GM10266 (cell line): ENCODE measurements around the gene CYP3A4.
"Not testable (repeated sequence)": the region's sequence is repeated elsewhere in the genome, so short reads cannot be mapped to it uniquely, and the experiment has no call there.

Source experiments
- DNase-seq: peaks from one replicate; pipeline ENCODE4 v3.0.0; 2012; ENCODE audit errors: extremely low spot score
- TF ChIP-seq, protein P1 (sequence below): IDR thresholded peaks from 2 replicates; pipeline ENCODE4 v1.5.1; 2012; ENCODE audit warnings: mild to moderate bottlenecking, low read depth; ENCODE audit not compliant: control insufficient read depth, insufficient read depth; ENCODE audit errors: missing control alignments

The CYP3A4 gene

GRCh38 chr7:99737726-99738125 is 46.3 kb downstream of the CYP3A4 start:
- DNase-seq = no peak
- TF ChIP-seq, protein P1, sequence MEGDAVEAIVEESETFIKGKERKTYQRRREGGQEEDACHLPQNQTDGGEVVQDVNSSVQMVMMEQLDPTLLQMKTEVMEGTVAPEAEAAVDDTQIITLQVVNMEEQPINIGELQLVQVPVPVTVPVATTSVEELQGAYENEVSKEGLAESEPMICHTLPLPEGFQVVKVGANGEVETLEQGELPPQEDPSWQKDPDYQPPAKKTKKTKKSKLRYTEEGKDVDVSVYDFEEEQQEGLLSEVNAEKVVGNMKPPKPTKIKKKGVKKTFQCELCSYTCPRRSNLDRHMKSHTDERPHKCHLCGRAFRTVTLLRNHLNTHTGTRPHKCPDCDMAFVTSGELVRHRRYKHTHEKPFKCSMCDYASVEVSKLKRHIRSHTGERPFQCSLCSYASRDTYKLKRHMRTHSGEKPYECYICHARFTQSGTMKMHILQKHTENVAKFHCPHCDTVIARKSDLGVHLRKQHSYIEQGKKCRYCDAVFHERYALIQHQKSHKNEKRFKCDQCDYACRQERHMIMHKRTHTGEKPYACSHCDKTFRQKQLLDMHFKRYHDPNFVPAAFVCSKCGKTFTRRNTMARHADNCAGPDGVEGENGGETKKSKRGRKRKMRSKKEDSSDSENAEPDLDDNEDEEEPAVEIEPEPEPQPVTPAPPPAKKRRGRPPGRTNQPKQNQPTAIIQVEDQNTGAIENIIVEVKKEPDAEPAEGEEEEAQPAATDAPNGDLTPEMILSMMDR = no peak

- DNase-seq = not testable (repeated sequence)
These were observed 47.3 kb downstream of the CYP3A4 start for GRCh38 chr7:99736667-99737066.

DNA sequence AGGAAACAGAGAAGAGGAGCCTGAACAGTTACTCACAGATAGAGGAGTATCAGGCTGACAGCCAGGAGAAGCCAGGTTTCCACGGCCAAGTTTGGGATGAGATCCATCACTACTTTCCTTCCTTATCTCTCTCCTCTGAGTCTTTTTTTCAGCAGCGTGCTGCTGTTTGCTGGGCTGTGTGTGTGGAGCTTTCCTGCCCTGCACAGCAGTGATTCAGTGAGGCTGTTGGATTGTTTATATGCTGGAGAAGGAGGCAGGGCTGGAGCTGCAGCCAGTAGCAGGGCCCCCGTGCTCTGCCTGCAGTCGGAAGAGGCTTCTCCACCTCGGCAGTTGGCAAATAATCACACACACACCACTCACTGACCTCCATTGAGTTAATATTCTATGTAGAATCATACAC is 49.0 kb downstream of the CYP3A4 start, which contains the start of gene CYP3A7:
Gene CYP3A7 (minus strand): TSS at position 210 of the 400 bp plus-strand sequence. CDS start 103 bp downstream, at position 107.
- DNase-seq = no peak
- TF ChIP-seq, protein P1 = no peak

- DNase-seq = no peak
- TF ChIP-seq, protein P1 = no peak
These were observed 50.5 kb downstream of the CYP3A4 start for GRCh38 chr7:99733448-99733847.

DNA sequence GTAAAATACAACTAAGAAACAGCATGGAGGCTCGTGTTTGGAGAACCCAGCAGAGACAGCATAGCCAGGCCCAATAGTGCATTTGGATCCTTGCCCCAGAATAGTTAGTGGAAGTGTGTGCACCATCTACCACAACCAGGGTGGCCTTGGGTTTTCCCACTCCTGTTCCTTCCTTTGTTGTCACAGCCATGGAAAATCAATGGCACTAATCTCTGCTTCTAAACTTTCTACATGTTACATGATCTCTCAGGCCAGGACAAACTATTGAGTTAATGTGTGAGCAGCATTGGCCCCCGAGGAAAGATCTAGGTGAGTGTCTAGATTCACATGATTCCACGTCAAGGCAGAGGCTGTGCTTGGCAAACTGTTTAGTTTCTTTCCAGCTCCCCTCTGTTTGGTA is 51.0 kb downstream of the CYP3A4 start:
- no peak for DNase-seq
- TF ChIP-seq, protein P1 = no peak

GRCh38 chr7:99731638-99732374 is 52.2 kb downstream of the CYP3A4 start:
- TF ChIP-seq, protein P1 = no peak
- DNase-seq = no peak

DNA sequence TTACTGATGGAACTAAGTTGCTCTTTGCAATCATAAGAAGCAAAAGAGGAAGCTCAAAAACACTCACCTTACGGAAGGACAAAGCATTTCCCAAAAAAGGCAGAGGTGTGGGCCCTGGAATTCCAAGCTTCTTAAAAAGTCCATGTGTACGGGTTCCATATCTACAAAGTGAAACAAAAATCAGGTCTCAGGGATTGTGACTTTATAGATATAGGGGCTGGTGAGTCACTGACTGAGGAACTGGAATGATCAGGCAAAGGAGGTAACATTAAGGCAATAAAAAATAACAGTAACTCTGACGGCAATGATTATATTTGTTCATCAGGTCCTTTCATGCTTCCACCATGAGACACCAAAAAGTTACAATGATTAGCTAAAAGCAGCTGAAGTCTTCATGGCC is 53.0 kb downstream of the CYP3A4 start:
- DNase-seq = no peak
- TF ChIP-seq, protein P1 = no peak
